ENCODE measurements around the gene UBAP1. TPM values are rescaled to one million over a fixed set of nuclear protein-coding genes. Genes with fewer than 3 reads are reported as not detected.

UBAP1 gene
- total RNA-seq, 1 experiment from 2014 or later = 22.6 TPM

- H3K4me2 ChIP-seq (ENCODE audit: low read depth, low read length, poor library complexity, severe bottlenecking) = no peak overlapping the region
- no peak for DNase-seq
- peaks cover 4% of the 10 kb centered on the region for H3K4me1 ChIP-seq (ENCODE audit: low read length)
- H4K20me1 ChIP-seq (ENCODE audit: insufficient read depth, low read depth, low read length) = no peaks in the 10 kb centered on the region
- H3K9me2 ChIP-seq (replicated peaks; ENCODE audit: insufficient read depth, low read length) = no peaks in the 10 kb centered on the region
- H3K9me3 ChIP-seq (ENCODE audit: low read length) = no peaks in the 10 kb centered on the region
- H3K36me3 ChIP-seq (ENCODE audit: insufficient read depth, low read length) = no peaks in the 10 kb centered on the region
- no peaks in the 10 kb centered on the region for H3K27me3 ChIP-seq (ENCODE audit: low read length)
- no peak overlapping the region for H2AFZ ChIP-seq (ENCODE audit: low read length)
- no peak overlapping the region for H3K4me3 ChIP-seq (ENCODE audit: low read length)
- no peak overlapping the region for H3K27ac ChIP-seq (ENCODE audit: low read length)
- no peaks in the 10 kb centered on the region for H3K79me2 ChIP-seq (ENCODE audit: low read length)
- H3K9ac ChIP-seq (ENCODE audit: low read length) = no peak overlapping the region
Measured at GRCh38 chr9:34145165-34145564, 33.7 kb upstream of the UBAP1 start.

DNA sequence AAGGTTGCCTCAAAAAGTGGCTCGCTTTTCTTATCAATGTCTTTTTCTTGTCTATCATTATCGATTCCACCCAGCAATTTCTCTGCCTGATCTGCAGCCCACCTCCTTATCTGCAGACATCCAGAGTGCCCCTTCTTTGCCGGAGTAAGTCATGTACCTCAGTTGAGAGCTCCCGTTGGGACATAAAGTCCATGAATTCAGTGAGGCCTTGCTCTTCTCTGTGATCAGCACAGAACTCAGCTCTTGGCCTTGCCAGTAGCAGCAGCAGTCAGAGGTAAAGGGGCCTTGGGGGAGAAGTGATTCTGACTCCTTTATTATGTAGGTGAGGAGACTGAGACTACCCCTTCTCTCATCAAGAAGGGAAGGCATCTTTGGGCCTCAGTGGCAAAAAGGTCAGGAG lies 27.4 kb upstream of the UBAP1 start:
- Histone ChIP-seq H4K20me1 (ENCODE audit: insufficient read depth, low read depth, low read length) (no peaks in the 10 kb centered on the region), H3K36me3 (ENCODE audit: insufficient read depth, low read length) (no peaks in the 10 kb centered on the region), H3K27ac (ENCODE audit: low read length) (no peak overlapping the region), H3K4me3 (ENCODE audit: low read length) (no peak overlapping the region), H2AFZ (ENCODE audit: low read length) (no peak overlapping the region), H3K27me3 (ENCODE audit: low read length) (no peaks in the 10 kb centered on the region), H3K9me2 (replicated peaks; ENCODE audit: insufficient read depth, low read length) (no peaks in the 10 kb centered on the region), H3K9me3 (ENCODE audit: low read length) (no peaks in the 10 kb centered on the region), H3K9ac (ENCODE audit: low read length) (no peak overlapping the region), H3K4me1 (ENCODE audit: low read length) (peaks cover 12% of the 10 kb centered on the region), H3K79me2 (ENCODE audit: low read length) (no peaks in the 10 kb centered on the region), H3K4me2 (ENCODE audit: low read depth, low read length, poor library complexity, severe bottlenecking) (no peak overlapping the region)
- DNase-seq = no peak

- no peaks in the 10 kb centered on the region for H3K36me3 ChIP-seq (ENCODE audit: insufficient read depth, low read length)
- H3K9me2 ChIP-seq (replicated peaks; ENCODE audit: insufficient read depth, low read length) = no peaks in the 10 kb centered on the region
- H4K20me1 ChIP-seq (ENCODE audit: insufficient read depth, low read depth, low read length) = no peaks in the 10 kb centered on the region
- peaks cover 12% of the 10 kb centered on the region for H3K4me1 ChIP-seq (ENCODE audit: low read length)
- H3K9ac ChIP-seq (ENCODE audit: low read length) = no peak overlapping the region
- H3K27me3 ChIP-seq (ENCODE audit: low read length) = no peaks in the 10 kb centered on the region
- H3K9me3 ChIP-seq (ENCODE audit: low read length) = no peaks in the 10 kb centered on the region
- no peak overlapping the region for H3K4me2 ChIP-seq (ENCODE audit: low read depth, low read length, poor library complexity, severe bottlenecking)
- DNase-seq = no peak
- H3K79me2 ChIP-seq (ENCODE audit: low read length) = no peaks in the 10 kb centered on the region
- no peak overlapping the region for H3K4me3 ChIP-seq (ENCODE audit: low read length)
- H2AFZ ChIP-seq (ENCODE audit: low read length) = no peak overlapping the region
- no peak overlapping the region for H3K27ac ChIP-seq (ENCODE audit: low read length)
Measured at GRCh38 chr9:34154057-34154456, 24.8 kb upstream of the UBAP1 start.

DNA sequence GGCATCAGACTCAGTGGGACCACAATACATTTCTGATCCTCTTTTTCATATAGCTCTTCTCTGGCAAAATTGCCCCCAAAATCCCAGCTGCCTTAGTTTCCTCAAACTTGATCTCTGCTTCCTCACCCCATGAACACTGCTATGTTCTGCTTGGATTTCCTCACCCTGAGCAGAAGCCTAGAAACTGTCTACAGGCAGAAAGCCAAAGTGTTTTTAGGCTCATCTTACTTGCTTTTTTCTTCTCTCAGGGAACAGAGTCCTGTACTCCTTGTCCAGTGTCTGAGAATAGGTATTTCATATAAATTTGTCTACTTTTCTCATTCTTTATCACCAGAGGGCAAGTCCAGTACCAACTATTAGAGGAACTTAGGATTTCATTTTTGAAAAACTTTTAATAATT lies 21.5 kb upstream of the UBAP1 start:
- DNase-seq = no peak
- Histone ChIP-seq H2AFZ (ENCODE audit: low read length) (no peak overlapping the region), H3K4me3 (ENCODE audit: low read length) (no peak overlapping the region), H3K27me3 (ENCODE audit: low read length) (no peaks in the 10 kb centered on the region), H3K9ac (ENCODE audit: low read length) (no peak overlapping the region), H3K36me3 (ENCODE audit: insufficient read depth, low read length) (no peaks in the 10 kb centered on the region), H3K4me2 (ENCODE audit: low read depth, low read length, poor library complexity, severe bottlenecking) (no peak overlapping the region), H3K27ac (ENCODE audit: low read length) (no peak overlapping the region), H3K79me2 (ENCODE audit: low read length) (no peaks in the 10 kb centered on the region), H3K9me3 (ENCODE audit: low read length) (no peaks in the 10 kb centered on the region), H4K20me1 (ENCODE audit: insufficient read depth, low read depth, low read length) (no peaks in the 10 kb centered on the region), H3K9me2 (replicated peaks; ENCODE audit: insufficient read depth, low read length) (no peaks in the 10 kb centered on the region), H3K4me1 (ENCODE audit: low read length) (peaks cover 4% of the 10 kb centered on the region)

DNA sequence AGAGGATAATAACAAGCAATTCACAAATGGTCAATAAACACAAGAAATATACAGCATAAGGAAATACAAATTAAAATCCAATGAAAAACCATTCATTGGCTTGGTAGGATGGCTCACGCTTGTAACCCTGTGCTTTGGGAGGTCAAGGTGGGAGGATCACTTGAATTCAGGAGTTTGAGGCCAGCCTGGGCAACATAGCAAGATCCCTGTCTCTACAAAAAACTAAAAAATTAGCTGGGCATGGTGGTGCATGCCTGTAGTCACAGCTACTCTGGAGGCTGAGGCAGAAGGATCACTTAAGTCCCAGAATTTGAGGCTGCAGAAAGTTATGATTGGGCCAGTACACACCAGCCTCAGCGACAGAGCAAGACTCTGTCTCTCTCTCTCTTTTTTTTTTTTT lies 20.9 kb upstream of the UBAP1 start:
- Histone ChIP-seq H4K20me1 (ENCODE audit: insufficient read depth, low read depth, low read length) (no peaks in the 10 kb centered on the region), H3K4me1 (ENCODE audit: low read length) (no peaks in the 10 kb centered on the region), H3K9ac (ENCODE audit: low read length) (no peak overlapping the region), H3K27ac (ENCODE audit: low read length) (no peak overlapping the region), H3K9me3 (ENCODE audit: low read length) (no peaks in the 10 kb centered on the region), H3K4me2 (ENCODE audit: low read depth, low read length, poor library complexity, severe bottlenecking) (no peak overlapping the region), H3K9me2 (replicated peaks; ENCODE audit: insufficient read depth, low read length) (no peaks in the 10 kb centered on the region), H3K27me3 (ENCODE audit: low read length) (no peaks in the 10 kb centered on the region), H3K36me3 (ENCODE audit: insufficient read depth, low read length) (no peaks in the 10 kb centered on the region), H2AFZ (ENCODE audit: low read length) (no peak overlapping the region), H3K4me3 (ENCODE audit: low read length) (no peak overlapping the region), H3K79me2 (ENCODE audit: low read length) (no peaks in the 10 kb centered on the region)
- no peak for DNase-seq

DNA sequence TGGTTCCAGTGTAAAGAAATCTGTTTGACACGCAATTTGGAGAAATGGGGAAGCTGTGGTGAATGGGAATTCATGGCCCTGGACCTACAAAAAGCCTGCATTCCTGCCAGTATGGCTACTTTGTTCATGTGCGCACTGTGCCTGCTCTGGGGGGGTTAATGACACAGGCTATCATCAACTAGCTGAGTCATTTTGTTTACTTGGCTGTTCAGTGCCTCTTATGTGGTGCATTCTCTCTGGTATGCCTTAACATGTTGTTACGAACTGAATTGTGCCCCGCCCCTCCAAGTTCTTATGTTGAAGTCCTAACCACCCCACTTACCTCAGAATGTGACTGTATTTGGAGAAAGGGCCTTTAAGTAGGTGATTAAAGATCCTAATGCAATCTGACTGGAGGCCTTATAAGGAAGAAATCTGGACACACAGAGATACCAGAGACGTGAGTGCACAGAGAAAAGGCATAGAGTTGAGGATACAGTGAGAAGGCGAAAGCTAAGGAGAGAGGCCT lies 20.4 kb upstream of the UBAP1 start:
- Histone ChIP-seq H4K20me1 (ENCODE audit: insufficient read depth, low read depth, low read length) (no peaks in the 10 kb centered on the region), H3K4me1 (ENCODE audit: low read length) (no peaks in the 10 kb centered on the region), H3K36me3 (ENCODE audit: insufficient read depth, low read length) (no peaks in the 10 kb centered on the region), H3K27ac (ENCODE audit: low read length) (no peak overlapping the region), H3K9me3 (ENCODE audit: low read length) (no peaks in the 10 kb centered on the region), H3K9me2 (replicated peaks; ENCODE audit: insufficient read depth, low read length) (no peaks in the 10 kb centered on the region), H3K4me2 (ENCODE audit: low read depth, low read length, poor library complexity, severe bottlenecking) (no peak overlapping the region), H2AFZ (ENCODE audit: low read length) (no peak overlapping the region), H3K27me3 (ENCODE audit: low read length) (no peaks in the 10 kb centered on the region), H3K79me2 (ENCODE audit: low read length) (no peaks in the 10 kb centered on the region), H3K4me3 (ENCODE audit: low read length) (no peak overlapping the region), H3K9ac (ENCODE audit: low read length) (no peak overlapping the region)
- DNase-seq = no peak

DNA sequence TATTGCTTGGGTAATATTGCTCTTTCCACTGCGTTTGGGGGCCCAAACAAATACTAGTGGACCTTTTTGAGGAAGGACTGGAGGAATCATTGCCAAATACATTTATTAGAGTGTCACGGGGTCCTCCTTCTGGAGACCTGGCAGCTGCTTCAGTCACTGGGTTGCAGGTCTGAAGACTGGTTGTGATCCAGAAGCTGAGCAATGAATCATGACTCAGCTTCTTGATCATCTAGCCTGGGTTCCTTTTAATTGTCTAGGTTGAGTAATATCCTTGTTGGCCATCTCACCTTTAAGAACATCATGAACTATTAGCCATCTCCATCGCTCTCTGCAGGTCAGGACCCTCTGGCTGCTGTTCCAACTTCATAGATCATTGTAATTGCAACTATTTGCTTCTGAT lies 15.4 kb upstream of the UBAP1 start:
- Histone ChIP-seq H2AFZ (ENCODE audit: low read length) (no peak overlapping the region), H3K9ac (ENCODE audit: low read length) (no peak overlapping the region), H4K20me1 (ENCODE audit: insufficient read depth, low read depth, low read length) (no peaks in the 10 kb centered on the region), H3K4me3 (ENCODE audit: low read length) (no peak overlapping the region), H3K9me3 (ENCODE audit: low read length) (no peaks in the 10 kb centered on the region), H3K4me2 (ENCODE audit: low read depth, low read length, poor library complexity, severe bottlenecking) (no peak overlapping the region), H3K4me1 (ENCODE audit: low read length) (no peaks in the 10 kb centered on the region), H3K27me3 (ENCODE audit: low read length) (no peaks in the 10 kb centered on the region), H3K79me2 (ENCODE audit: low read length) (no peaks in the 10 kb centered on the region), H3K9me2 (replicated peaks; ENCODE audit: insufficient read depth, low read length) (no peaks in the 10 kb centered on the region), H3K36me3 (ENCODE audit: insufficient read depth, low read length) (no peaks in the 10 kb centered on the region), H3K27ac (ENCODE audit: low read length) (no peak overlapping the region)
- no peak for DNase-seq

- Histone ChIP-seq H3K27me3 (ENCODE audit: low read length) (no peaks in the 10 kb centered on the region), H3K9me3 (ENCODE audit: low read length) (no peaks in the 10 kb centered on the region), H3K9ac (ENCODE audit: low read length) (no peak overlapping the region), H3K4me3 (ENCODE audit: low read length) (no peak overlapping the region), H3K4me2 (ENCODE audit: low read depth, low read length, poor library complexity, severe bottlenecking) (no peak overlapping the region), H3K9me2 (replicated peaks; ENCODE audit: insufficient read depth, low read length) (no peaks in the 10 kb centered on the region), H3K27ac (ENCODE audit: low read length) (no peak overlapping the region), H3K79me2 (ENCODE audit: low read length) (no peaks in the 10 kb centered on the region), H2AFZ (ENCODE audit: low read length) (no peak overlapping the region), H3K36me3 (ENCODE audit: insufficient read depth, low read length) (no peaks in the 10 kb centered on the region), H4K20me1 (ENCODE audit: insufficient read depth, low read depth, low read length) (no peaks in the 10 kb centered on the region), H3K4me1 (ENCODE audit: low read length) (peaks cover 10% of the 10 kb centered on the region)
- no peak for DNase-seq
Measured at GRCh38 chr9:34169125-34169524, 9.7 kb upstream of the UBAP1 start.

All from Karpas-422 (cell line).